Measurements from ENCODE around the gene SELENON.
A peak's percentile ranks its signal among the peaks of the same experiment; 100 is the strongest.

The SELENON gene

DNA sequence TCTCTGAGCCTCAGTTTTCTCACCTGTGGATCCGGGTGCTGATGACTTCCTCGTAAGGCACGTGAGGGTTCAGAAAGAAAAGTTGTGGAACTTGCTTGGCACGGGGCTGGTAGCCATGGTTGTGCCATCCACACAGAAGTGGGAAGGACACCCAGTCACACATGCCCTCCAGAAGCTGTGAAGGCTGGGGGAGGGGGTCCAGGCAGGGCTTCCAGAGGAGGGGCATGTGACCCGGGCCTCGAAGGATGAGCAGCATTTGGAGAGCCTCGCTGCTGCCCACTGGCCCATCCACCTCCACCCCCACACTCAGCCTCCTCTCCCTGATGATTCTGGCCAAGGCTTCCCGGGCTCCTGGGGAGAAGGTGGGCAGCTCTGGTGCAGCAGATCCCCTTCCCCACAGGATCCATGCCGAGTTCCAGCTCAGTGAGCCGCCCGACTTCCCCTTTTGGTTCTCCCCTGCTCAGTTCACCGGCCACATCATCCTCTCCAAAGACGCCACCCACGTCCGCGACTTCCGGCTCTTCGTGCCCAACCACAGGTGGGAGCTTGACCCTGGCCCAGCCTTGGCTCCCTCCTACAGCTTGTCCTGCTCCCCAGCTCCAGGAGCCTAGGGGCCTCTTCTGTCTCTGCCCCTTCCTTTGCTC, 9.4 kb downstream of the SELENON start:
- no peak for DNase-seq (ENCODE audit: low read depth in 2 of 2)

DNA sequence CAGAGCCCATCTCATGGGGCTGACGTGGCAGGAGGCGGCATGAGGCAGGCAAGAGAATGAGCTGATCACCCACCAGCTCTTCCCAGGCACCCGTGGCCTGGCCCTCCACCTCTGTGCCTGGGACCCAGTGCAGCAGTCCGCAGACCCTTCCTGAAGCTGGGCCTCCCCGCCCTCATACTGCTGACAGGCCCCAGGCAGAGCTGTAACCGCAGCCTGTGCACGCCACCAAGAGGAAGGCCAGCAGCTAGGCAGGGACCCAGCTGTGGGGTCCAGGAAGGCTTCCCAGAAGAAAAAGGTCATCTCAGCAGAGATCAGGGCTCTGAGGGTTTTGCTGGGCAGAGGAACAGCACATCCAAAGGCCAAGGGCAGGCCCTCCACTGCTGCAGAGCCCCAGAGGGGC, 9.9 kb downstream of the SELENON start:
- no peak for DNase-seq (ENCODE audit: low read depth in 2 of 2)

DNA sequence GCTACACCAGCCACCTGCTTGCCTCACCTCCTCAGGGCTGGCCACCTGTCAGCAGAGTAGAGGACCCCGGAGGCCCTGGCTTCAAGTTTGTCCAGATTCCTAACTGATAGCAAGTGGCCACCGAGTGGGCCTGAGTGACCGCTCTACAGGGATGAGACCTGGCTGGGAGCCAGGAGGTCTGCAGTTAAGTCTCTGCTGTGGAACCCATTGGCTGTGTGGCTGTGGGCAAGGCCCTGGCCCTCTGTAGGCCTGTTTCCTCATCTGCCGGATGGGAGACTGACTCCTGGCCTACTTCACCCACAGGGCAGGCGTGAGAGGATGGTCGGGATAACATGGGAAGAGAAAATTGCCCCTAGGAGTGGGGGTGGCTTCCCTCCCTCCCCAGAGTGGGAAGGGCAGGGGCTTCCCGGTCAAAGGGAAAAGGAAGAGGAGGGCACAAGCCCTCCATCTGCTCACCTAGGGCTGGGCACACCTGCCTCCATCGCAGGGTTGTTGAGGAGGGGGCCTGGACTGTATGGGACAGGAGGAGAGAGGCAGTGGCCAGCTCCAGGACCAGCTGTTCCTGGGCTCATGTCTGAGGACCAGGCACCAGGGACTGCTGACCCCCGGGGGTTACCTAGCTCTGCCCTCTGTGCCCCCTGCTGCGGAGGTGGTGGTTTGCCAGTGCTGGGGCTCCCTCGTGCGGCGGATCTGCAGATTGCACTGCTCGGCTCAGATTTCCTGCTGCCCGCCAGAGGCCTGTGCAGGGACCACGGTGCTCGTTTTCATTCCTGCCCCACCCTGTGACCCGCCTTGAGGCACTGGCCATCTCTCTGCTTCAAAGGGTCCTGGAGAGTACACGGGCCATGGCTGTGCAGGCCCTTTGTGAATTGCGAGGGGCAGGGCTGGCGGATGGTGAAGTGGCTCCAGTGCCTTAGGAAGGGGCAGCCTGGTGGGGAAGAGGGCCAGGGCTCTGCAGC, 10.6 kb downstream of the SELENON start:
- peak; percentile 61 to 74 for DNase-seq (ENCODE audit: low read depth in 2 of 2)

DNA sequence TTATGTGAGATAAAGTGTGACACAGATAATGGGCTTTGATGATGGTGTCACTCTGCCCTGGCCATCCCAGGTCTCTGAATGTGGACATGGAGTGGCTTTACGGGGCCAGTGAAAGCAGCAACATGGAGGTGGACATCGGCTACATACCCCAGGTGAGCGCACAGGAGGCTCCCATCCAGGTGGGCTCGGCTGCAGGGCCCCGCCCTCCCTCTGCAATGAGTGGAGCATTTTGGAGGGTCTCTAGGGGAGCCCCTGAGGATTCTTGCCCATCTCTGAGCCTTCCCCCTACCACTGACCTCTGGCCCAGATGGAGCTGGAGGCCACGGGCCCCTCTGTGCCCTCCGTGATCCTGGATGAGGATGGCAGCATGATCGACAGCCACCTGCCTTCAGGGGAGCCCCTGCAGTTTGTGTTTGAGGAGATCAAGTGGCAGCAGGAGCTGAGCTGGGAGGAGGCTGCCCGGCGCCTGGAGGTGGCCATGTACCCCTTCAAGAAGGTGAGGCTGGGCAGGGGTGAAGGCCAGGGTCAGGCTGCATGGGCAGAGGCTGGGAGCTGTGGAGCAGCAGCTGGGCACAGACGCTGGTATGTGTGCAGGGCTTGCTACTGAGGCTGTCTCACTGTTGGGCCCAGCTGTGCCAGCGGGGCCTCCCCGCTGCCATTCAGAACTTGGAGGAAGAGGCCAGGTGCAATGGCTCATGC, 11.5 kb downstream of the SELENON start:
- no peak for DNase-seq (ENCODE audit: low read depth in 2 of 2)

DNA sequence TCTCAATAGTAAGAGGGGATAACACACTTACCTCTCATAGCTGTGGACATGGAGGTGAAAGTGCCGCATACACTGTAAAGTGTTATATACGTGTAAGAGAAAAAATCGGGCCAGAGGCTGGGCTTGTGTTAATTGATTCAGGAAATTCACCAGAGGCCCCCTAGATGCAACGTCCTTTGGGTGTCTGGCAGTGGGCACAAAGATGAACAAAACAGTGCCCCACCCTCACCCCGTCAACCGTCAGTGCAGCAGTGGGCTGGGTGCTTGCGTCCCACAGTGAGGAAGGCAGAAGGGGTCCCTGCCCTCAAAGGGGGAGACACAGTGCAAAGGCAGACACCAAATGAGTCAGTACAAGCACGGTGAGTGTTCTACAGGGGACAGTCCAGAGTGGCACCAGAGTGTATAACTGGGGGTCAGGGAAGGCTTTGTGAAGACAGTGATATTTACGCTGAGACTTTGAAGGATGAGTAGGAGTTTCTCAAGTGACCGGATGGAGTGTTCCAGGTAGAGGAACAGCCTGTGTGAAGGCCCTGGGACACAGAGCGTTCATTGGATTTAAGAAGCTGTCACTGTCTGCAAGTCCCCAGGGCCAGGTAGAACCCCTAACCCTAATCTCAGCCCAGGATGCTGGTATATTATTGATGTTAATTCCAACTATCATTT, 13.2 kb downstream of the SELENON start:
- DNase-seq (ENCODE audit: low read depth in 2 of 2), result no peak

DNA sequence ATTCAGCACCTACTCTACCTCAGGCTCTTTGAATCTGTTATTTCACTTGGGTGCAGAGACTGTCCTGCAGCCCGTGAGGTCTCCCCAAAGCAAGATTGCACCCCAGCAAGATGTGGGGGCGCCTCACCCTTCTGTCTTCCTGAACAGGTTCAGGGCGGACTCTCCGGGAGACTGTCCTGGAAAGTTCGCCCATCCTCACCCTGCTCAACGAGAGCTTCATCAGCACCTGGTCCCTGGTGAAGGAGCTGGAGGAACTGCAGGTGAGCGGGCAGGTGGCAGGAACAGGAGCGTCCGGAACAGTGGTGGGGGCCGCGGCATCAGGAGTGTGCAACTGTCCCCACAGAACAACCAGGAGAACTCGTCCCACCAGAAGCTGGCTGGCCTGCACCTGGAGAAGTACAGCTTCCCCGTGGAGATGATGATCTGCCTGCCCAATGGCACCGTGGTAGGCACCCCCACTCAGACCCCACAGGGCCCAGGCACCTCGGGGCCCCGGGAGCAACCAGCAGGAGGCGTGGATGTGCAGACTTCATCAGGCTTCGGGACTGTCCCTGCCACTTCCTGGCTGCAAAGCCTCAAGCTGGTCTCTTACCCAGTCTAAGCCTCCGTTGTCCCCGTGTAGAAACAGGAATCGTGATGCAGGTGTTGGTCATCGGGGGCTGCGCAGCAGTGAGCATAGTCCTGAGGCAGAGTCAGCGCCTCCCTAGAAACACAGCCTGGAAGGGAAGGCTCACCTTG, 13.9 kb downstream of the SELENON start:
- DNase-seq (ENCODE audit: low read depth in 2 of 2), result no peak

DNA sequence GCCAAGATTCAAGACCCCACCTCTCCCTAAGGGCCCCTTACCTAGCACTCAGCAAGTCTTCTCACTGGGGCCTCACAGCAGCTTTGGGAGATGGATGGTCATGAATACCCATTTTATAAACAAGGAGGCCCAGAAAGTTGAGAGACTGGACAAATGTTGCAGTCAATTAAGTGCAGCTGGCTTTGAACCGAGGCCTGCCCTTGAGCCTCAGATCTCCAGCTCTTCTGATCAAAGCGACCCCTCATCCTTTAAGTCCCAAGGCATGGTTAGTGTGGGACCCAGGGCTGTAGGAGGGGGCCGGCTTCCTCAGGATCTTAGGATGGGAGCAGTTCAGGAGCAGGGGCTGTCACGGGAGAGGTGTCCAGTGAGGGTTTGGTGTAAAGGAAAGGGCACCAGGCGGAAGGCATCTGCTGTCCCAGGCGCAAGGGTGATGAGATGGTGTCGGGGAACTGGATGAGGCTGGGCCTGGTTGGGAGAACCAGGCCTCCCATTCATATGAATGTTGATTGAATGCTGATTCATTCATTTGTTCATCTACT, 14.6 kb downstream of the SELENON start:
- DNase-seq (ENCODE audit: low read depth in 2 of 2), result no peak

DNA sequence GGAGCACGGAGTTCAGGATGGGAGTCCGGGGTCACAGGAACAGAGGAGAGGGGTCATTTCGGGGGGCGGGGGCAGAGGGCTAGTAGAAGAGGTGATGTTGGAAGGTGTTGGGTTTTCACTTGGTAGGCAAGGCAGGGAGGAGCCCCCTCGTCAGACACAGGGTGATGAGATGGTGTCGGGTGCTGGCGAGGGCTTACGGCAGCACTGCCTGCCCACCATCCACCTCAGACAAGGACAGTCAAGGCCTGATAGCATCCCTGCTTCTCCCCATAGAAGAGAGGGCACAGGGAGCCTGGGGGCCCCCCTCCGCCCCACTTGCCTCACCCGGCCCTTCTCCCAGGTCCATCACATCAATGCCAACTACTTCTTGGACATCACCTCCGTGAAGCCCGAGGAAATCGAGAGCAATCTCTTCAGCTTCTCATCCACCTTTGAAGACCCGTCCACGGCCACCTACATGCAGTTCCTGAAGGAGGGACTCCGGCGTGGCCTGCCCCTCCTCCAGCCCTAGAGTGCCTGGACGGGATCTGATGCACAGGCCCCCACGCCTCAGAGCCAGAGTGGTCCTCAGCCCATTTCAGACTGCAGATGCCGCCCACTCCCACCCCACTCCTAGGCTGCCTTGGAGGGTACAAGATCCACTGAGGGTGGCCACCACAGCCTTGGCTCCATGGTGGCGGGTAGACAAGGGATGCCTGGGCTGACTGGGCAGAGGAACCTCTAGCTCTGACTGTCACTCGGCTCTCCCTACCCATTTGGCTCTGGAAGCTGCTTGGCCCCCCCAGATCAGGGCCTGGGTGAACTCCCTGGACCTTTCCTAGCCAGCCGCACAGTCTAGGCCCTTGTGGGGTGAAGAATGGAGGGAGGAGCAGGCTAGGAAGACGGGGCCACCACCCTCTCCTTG, 15.5 kb downstream of the SELENON start:
- DNase-seq (ENCODE audit: low read depth in 2 of 2), result no peak

DNA sequence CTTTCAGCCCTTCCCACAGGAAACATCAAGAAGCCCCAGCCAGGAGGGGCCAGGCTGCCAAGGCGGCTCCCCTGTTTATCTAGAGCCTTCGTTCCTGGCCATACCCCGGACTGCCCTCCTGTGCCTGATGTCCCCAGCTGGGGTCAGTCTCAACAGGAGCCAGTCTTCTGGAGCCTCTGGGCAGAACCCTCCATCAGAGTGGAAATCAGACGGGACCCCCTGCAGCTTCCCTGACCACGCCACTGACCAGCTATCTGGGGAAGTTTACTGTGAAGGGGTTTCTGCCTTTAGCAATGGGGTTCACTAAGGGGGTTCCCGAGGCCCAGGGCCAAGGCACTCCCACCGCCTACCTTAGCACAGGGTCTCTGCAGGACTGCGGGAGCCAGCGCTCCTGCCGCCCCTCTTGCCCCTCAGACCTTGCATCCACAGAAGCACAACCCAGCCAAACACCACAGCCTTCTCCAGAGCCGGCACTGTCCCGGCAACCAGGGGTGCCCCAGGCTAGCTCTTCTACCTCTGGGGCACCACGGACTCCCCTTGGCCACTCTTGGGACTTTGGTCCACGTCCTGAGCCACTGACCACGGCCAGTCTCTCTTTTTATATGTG, 16.2 kb downstream of the SELENON start:
- DNase-seq (ENCODE audit: low read depth in 2 of 2), result no peak

DNA sequence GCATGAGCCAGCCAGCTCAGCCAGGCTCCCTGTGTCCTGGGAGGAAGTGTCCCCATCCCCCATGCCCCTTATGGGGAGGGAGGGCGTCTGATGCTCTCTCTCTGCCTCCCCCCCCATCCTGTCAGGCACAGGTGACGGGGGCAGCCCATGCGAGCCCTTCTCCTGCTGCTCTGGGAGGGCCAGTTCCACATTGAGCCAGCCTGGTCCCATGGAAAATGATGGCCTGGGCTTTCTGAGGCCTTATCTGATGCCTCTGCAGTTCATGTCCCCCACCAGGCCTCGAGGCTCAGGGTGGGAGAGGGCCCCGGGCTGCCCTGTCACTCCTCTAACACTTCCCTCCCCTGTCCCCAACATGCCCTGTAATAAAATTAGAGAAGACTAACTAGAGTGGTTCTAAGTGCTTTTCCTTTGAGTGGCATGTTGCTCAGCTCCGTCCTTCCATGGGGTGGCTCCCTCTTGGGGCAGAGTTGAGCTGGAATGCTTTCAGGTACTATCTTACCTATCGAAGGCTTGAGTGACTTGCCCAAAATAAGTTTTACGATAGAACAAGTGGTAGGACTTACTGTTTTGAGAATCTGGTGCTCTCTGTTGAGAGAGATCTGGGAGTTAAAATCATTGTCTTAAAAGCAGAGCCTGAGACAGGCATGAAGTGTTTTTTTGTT, 18.0 kb downstream of the SELENON start:
- no peak for DNase-seq (ENCODE audit: low read depth in 2 of 2)

DNA sequence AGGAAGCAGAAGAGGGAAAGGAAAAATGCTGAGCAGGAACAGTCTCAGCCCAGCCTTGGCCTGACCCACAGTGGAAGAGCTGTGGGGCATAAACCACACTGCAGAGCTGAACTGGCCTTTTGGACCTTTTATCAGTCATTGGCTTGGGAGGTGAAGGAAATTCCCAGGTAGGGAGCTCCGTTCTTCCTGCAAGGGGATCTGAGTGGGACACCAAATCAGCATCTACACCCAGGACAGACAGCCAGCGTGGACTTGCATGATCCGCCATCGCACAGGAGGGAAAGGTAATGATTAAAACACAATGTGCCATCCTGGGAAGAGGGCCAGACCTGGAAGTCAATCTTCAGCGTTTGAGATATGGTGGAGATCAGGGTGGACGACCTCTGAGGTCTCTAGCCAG, 18.6 kb downstream of the SELENON start:
- DNase-seq (ENCODE audit: low read depth in 2 of 2), result no peak

DNA sequence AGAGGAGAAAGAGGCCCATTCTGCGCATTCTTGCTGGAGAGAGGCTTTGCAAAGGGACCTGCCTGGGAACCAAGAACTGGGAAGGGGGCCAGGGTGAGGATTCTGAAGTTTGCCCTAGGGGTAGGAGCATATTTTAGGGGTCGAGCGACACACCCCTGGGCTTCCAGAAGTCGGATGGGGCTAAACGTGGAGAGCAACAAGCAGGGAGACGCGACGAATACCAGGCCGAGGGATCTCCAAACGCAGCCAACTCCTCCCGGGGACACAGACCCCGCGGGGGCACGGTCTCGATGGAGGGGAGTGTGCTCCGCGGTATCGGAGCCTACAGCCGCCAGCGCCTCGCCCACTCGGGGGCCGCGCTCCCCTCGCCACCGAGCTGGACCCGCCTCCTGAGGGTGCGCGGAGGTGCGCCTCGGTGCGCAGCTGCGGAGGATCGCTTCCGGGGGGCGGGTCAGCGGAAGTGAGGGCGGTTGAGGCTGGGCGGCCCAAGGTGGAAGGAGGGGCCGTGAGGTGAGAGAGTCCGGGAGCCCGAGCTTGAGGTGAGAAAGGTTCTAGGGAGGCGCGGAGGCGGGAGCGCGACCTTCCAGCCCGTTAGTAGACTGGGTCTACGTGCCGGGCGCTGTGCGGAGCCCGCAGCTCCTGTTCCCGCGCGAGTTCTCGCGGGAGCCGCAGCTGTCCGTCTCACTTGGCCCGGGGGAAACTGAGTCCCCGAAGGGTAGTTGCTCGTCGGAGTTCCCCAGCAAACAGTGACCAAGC, 19.7 kb downstream of the SELENON start, which contains the start of gene MTFR1L:
Gene MTFR1L, plus strand, starts transcription at position 464 of the 756 bp plus-strand sequence. CDS start 3,151 bp downstream, outside the sequence.
- peak; percentile 86 to 89 for DNase-seq (ENCODE audit: low read depth in 2 of 2)

DNA sequence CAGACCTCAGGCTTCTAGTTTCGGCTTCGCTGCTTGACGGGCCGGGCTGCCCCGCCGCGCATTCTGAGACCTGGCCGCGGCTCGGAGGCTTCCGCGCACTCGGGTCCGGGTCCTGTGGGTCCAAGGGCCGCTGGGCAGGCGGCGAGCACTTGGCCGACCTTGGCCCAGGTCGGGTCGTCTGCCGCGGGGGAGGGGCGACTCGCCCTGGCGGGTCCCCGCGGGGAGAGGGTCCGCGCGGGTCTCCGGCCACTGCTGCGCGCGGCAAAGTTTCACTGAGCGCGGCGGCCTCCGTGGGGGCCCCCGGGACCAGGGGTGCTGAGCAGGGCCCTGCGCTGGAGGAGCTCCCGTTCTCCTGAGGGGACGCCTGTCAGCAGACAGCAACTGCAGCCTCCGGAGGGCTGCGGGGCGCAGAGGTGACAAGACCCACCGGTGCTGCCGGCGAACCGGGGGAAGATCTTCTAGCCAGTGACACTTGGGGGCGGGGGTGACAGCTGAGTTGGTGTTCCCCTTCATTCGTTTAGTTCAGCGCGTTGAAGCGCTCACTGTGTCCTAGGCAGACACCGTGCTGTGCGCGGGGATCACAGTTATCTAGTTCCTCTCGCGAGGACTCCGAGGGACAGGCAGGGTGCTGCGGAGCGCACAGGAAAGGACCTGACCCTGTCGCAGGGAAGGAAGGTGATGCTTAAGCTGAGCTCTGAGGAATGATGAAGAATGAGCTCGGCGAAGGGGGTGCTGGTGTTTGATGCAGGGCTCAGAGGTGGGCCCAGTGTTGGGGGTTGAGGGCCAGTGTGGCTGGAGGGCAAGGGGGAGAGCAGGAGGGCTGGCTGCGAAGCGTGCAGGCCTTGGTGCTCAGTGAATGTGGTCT, 20.5 kb downstream of the SELENON start:
- peak; percentile 42 to 45 for DNase-seq (ENCODE audit: low read depth in 2 of 2)

DNA sequence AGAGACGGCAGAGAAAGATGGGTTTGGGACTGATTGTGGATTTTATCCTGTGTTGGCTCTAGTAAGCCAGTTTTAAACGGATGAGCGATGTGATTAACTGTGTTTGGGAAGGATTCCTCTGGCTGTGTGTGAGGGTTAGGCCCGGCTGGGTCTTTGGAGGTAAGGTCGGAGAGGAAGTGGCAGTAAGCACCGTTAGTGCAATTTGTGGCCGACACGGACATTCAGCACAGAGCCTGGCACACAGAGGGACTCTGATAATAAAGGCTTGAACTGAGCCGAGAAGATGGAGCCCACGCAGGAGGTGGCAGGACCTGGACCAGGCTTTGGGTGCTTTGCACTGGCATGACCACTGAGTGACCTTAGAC, 21.1 kb downstream of the SELENON start:
- DNase-seq (ENCODE audit: low read depth in 2 of 2), result no peak

DNA sequence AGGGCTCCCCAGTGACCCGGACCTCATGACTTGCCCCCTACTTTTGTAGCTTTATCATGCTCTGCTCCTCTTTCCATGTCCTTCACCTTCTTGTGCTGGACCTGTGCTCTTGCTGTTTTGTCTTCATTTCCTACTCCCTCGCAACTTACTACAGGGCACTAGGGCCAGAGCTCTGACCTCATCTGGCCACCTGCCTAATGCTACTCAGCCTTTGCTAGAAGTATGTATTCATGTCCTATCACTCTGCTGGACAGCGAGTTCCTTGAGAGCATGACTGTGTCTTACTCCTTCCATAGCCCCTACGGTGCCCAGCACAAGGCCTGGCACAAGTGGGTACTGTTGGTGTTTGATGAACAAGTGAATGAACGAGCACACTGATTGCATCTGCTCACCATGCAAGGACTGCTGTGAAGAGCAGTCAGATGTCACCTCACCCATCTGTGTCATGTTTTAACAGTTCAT, 21.7 kb downstream of the SELENON start:
- no peak for DNase-seq (ENCODE audit: low read depth in 2 of 2)

DNA sequence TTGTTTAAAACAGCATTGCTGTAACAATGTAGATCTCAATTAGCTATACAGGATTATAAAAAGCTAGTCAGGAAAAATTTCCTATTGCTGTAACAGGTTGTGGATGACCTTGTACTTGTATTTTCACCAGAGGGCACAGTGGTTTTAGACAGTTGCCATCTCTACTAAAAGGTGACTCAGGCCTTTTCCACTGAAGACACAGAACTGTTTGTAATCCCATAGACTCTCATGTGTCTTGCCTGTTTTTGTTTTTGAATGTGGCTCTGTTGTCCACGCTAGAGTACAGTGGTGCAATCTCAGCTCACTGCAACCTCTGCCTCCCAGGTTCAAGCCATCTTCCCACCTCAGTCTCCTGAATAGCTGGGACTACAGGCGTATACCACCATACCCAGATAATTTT, 25.6 kb downstream of the SELENON start:
- DNase-seq (ENCODE audit: low read depth in 2 of 2), result no peak

DNA sequence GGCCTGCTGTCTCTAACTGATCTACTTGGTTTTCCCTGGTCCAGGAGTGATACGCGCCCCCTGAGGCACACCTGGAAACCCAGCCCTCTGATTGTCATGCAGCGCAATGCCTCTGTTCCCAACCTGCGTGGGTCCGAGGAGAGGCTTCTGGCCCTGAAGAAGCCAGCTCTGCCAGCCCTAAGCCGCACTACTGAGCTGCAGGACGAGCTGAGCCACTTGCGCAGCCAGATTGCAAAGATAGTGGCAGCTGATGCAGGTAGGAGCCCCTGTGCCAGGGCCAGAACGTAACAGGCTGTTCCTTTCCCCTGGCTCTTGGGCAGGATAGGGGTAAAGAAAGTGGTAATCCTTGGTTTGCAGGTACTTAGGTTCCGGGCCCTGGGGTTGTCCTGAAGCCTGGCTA, 26.6 kb downstream of the SELENON start:
- no peak for DNase-seq (ENCODE audit: low read depth in 2 of 2)

Measured in stimulated activated CD8-positive, alpha-beta memory T cell treated with anti-CD3 and anti-CD28 coated beads, Interleukin-7, amount 100 ng/mL, for 1 hour (primary cell).